ENCODE data around the gene G2E3. TPM values are rescaled to one million over a fixed set of nuclear protein-coding genes. Genes with fewer than 3 reads are reported as not detected.

The G2E3 gene
- total RNA-seq, 1 experiment from 2014 or later: 31.3 TPM

DNA sequence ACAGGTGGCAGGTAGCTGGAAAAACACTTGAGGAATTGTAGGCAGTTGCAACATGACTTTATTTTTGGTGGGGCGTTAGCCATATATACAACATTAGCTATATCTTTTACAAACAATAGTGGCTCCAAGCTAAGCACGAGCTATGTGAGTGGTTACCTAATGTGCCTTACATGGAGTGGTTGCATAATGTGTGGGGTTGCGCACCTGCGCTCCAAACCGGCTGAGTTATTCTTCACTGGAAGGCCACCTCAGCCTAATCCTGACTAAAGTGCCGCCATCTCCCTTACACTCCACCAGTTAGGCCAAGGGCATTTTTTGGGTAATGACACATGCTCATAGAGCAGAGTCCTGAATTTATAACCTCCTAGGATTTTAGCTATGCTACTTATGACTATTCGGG lies 31.8 kb upstream of the G2E3 start:
- no peaks in the 10 kb centered on the region for H3K9me3 Mint-ChIP-seq (ENCODE audit: low read depth, unreplicated experiment)
- intact Hi-C loops (cut with micrococcal nuclease; ENCODE audit: unreplicated experiment): no loop called here
- H3K4me3 Mint-ChIP-seq (ENCODE audit: low read depth, unreplicated experiment): no peak overlapping the region
- H3K36me3 Mint-ChIP-seq (ENCODE audit: insufficient read depth, unreplicated experiment): no peaks in the 10 kb centered on the region
- H3K27me3 Mint-ChIP-seq (ENCODE audit: unreplicated experiment): no peaks in the 10 kb centered on the region
- CTCF ChIA-PET: no interaction called here
- no peaks in the 10 kb centered on the region for H3K4me1 Mint-ChIP-seq (ENCODE audit: low read depth, unreplicated experiment)
- no peak for DNase-seq
- no TSS peak for BruUV-seq (replicated peaks)
- TF ChIP-seq, protein P1, sequence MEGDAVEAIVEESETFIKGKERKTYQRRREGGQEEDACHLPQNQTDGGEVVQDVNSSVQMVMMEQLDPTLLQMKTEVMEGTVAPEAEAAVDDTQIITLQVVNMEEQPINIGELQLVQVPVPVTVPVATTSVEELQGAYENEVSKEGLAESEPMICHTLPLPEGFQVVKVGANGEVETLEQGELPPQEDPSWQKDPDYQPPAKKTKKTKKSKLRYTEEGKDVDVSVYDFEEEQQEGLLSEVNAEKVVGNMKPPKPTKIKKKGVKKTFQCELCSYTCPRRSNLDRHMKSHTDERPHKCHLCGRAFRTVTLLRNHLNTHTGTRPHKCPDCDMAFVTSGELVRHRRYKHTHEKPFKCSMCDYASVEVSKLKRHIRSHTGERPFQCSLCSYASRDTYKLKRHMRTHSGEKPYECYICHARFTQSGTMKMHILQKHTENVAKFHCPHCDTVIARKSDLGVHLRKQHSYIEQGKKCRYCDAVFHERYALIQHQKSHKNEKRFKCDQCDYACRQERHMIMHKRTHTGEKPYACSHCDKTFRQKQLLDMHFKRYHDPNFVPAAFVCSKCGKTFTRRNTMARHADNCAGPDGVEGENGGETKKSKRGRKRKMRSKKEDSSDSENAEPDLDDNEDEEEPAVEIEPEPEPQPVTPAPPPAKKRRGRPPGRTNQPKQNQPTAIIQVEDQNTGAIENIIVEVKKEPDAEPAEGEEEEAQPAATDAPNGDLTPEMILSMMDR (IDR thresholded peaks at IDR 0.05; ENCODE audit: unreplicated experiment): no peak
- H3K27ac Mint-ChIP-seq (ENCODE audit: unreplicated experiment): no peak overlapping the region

DNA sequence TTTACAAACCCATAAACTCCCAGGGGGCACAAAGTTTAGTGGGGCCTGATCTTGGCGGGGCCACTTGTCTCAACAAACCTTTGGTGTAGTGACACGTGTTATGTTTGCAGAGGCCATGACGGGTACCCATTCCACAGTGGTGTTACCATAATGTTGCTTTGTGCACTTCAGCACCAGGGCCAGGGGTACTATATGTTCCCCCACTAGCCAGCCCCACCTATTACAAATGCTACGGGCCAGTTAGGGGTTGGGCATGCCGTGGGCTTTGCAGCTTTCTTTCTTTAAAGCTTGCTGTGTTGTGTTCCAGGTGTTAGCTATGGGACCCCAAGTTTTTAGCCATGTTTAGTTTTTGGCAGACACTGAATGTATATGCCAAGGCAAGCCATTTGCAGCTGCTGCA lies 30.8 kb upstream of the G2E3 start:
- intact Hi-C loops (cut with micrococcal nuclease; ENCODE audit: unreplicated experiment): no loop called here
- Mint-ChIP-seq H3K36me3 (ENCODE audit: insufficient read depth, unreplicated experiment) (no peaks in the 10 kb centered on the region), H3K27ac (ENCODE audit: unreplicated experiment) (no peak overlapping the region), H3K27me3 (ENCODE audit: unreplicated experiment) (no peaks in the 10 kb centered on the region), H3K4me3 (ENCODE audit: low read depth, unreplicated experiment) (no peak overlapping the region), H3K4me1 (ENCODE audit: low read depth, unreplicated experiment) (no peaks in the 10 kb centered on the region), H3K9me3 (ENCODE audit: low read depth, unreplicated experiment) (no peaks in the 10 kb centered on the region)
- no peak for DNase-seq
- CTCF ChIA-PET: no interaction called here
- TF ChIP-seq, protein P1 (IDR thresholded peaks at IDR 0.05; ENCODE audit: unreplicated experiment): no peak
- BruUV-seq (replicated peaks): no TSS peak

DNA sequence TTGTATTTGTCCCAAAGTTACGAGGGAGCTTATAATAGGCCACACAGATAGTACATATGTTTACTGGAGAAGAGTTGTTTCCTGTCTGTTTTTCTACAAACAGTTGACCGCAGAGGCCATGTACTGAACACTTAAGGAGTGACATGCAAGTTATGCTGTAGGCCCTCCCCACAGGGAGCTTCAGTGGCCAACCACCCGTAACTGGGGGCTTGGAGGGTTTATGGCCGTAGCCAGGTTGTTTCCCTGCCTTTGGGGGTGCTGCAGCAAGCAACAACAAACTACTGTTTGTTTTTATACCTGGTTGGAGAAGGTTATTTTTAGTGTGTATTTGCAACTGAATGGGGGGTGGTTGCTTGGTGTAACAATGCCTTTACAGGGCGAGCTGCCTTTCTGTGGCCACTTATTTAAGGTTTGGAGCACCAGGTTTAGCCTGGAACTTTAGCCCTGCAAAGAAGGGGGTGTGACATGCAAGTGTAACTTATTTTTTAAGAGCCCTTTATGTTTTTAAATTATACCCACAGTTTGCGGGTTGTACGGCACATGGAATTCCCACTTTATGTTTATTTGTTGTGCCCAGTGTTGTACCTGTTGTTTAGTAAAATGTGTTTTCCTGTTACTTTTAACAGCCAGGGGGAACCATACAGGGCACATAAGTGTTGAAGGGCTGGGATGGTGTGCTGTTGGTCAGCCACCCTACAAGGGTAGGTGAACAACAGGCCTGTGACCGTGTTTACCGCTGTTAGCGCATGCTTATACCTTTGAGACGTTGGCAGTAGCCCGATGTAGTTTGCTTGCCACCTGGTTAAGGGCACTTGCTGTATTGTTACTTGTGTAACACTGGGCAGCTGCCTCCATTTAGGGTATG lies 29.9 kb upstream of the G2E3 start:
- Mint-ChIP-seq H3K27me3 (ENCODE audit: unreplicated experiment) (no peaks in the 10 kb centered on the region), H3K4me3 (ENCODE audit: low read depth, unreplicated experiment) (no peak overlapping the region), H3K27ac (ENCODE audit: unreplicated experiment) (no peak overlapping the region), H3K9me3 (ENCODE audit: low read depth, unreplicated experiment) (no peaks in the 10 kb centered on the region), H3K36me3 (ENCODE audit: insufficient read depth, unreplicated experiment) (no peaks in the 10 kb centered on the region), H3K4me1 (ENCODE audit: low read depth, unreplicated experiment) (no peaks in the 10 kb centered on the region)
- DNase-seq: no peak
- CTCF ChIA-PET: no interaction called here
- intact Hi-C loops (cut with micrococcal nuclease; ENCODE audit: unreplicated experiment): no loop called here
- no TSS peak for BruUV-seq (replicated peaks)
- TF ChIP-seq, protein P1 (IDR thresholded peaks at IDR 0.05; ENCODE audit: unreplicated experiment): no peak

DNA sequence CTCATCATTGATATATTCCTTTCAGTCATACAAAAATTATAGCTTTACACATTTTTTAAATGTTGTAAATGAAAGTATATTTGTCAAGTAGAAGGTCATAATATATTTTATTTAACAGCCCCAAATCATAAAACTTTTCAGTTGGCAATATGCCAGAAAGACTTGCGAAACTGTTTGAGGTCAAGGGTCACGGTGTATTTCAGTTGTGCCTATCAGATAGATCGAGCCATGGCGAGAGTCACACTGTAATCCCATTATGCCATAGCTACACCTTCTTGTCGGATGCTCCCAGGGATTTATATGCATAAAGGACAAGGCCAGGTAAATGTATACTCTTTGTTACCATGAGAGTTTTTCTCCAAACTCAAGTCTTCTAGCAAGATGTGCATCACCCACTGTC lies 26.7 kb upstream of the G2E3 start:
- CTCF ChIA-PET: no interaction called here
- Mint-ChIP-seq H3K9me3 (ENCODE audit: low read depth, unreplicated experiment) (no peaks in the 10 kb centered on the region), H3K36me3 (ENCODE audit: insufficient read depth, unreplicated experiment) (no peaks in the 10 kb centered on the region), H3K4me3 (ENCODE audit: low read depth, unreplicated experiment) (no peak overlapping the region), H3K27ac (ENCODE audit: unreplicated experiment) (no peak overlapping the region), H3K27me3 (ENCODE audit: unreplicated experiment) (peaks cover 9% of the 10 kb centered on the region), H3K4me1 (ENCODE audit: low read depth, unreplicated experiment) (no peaks in the 10 kb centered on the region)
- TF ChIP-seq, protein P1 (IDR thresholded peaks at IDR 0.05; ENCODE audit: unreplicated experiment): no peak
- intact Hi-C loops (cut with micrococcal nuclease; ENCODE audit: unreplicated experiment): no loop called here
- BruUV-seq (replicated peaks): no TSS peak
- no peak for DNase-seq

Data from Calu3 (cell line).